Keratinocyte (primary cell): ENCODE data around the gene KCTD2. TPM values are rescaled to one million over a fixed set of nuclear protein-coding genes. Genes with fewer than 3 reads are reported as not detected.

Experiments used
- DNase-seq: peaks from one replicate; pipeline ENCODE4 v3.0.0-alpha.2; 2011; ENCODE audit warnings: low read depth, missing footprints, low spot score
- FAIRE-seq: peaks from 2 replicates; lab custom pipeline; 2011; peaks lifted over from hg19 to GRCh38; lab: Jason Lieb, UNC
- H2AFZ ChIP-seq: 2 replicates; pipeline ENCODE4 v1.6.0; 2012; ENCODE audit warnings: low read length, control low read depth, inconsistent platforms; ENCODE audit not compliant: control insufficient read depth
- H3K27ac ChIP-seq: 2 replicates; pipeline ENCODE4 v1.5.1; 2011; ENCODE audit warnings: low read length; ENCODE audit not compliant: control insufficient read depth, insufficient read depth
- H3K27me3 ChIP-seq: 3 replicates; pipeline ENCODE4 v1.6.0; 2011; ENCODE audit warnings: low read length; ENCODE audit not compliant: control insufficient read depth, insufficient read depth; ENCODE audit errors: extremely low read depth
- H3K36me3 ChIP-seq, 2 experiments: 2 replicates in 1 of 2; 3 replicates in 1 of 2; pipeline ENCODE4 v1.5.1; 2011; ENCODE audit warnings: low read length in 2 of 2, mild to moderate bottlenecking in 1 of 2; ENCODE audit not compliant: control insufficient read depth in 2 of 2, insufficient read depth in 2 of 2; ENCODE audit errors: extremely low read depth in 1 of 2
- H3K4me1 ChIP-seq: 3 replicates; pipeline ENCODE4 v1.5.1; 2011; ENCODE audit warnings: low read length; ENCODE audit not compliant: control insufficient read depth, insufficient read depth; ENCODE audit errors: extremely low read depth
- H3K4me2 ChIP-seq: 3 replicates; pipeline ENCODE4 v1.6.0; 2011; ENCODE audit warnings: low read depth, low read length; ENCODE audit not compliant: control insufficient read depth, insufficient read depth; ENCODE audit errors: extremely low read depth
- H3K4me3 ChIP-seq, 3 experiments: fragments of 200-600 bp in 1 of 3; sonication (generic) in 1 of 3; 2 replicates in 2 of 3; 3 replicates in 1 of 3; pipeline ENCODE4 v1.5.1; 2011 to 2016; ENCODE audit warnings: low read length in 3 of 3, mild to moderate bottlenecking in 3 of 3, control low read depth in 2 of 3, inconsistent platforms in 1 of 3, low read depth in 1 of 3, mixed read lengths in 1 of 3, mixed run types in 1 of 3, moderate library complexity in 1 of 3; ENCODE audit not compliant: control insufficient read depth in 2 of 3, insufficient read depth in 2 of 3; ENCODE audit errors: extremely low read depth in 1 of 3
- H3K79me2 ChIP-seq: 2 replicates; pipeline ENCODE4 v1.6.0; 2012; ENCODE audit warnings: low read length; ENCODE audit not compliant: control insufficient read depth, insufficient read depth
- H3K9ac ChIP-seq: 3 replicates; pipeline ENCODE4 v1.6.0; 2011; ENCODE audit warnings: low read length; ENCODE audit not compliant: control insufficient read depth, insufficient read depth; ENCODE audit errors: extremely low read depth
- H3K9me1 ChIP-seq: 3 replicates; pipeline ENCODE4 v1.6.0; 2011; ENCODE audit warnings: low read length; ENCODE audit not compliant: control insufficient read depth, insufficient read depth; ENCODE audit errors: extremely low read depth
- H3K9me3 ChIP-seq: 2 replicates; pipeline ENCODE4 v1.5.1; 2012; ENCODE audit warnings: low read depth, low read length; ENCODE audit not compliant: control insufficient read depth
- H4K20me1 ChIP-seq: 3 replicates; pipeline ENCODE4 v1.6.0; 2011; ENCODE audit warnings: low read length; ENCODE audit not compliant: control insufficient read depth, insufficient read depth; ENCODE audit errors: extremely low read depth
- EZH2 ChIP-seq: IDR thresholded peaks from one replicate; pipeline ENCODE4 v1.6.1; 2012; ENCODE audit warnings: inconsistent platforms, mild to moderate bottlenecking, low read length, moderate library complexity
- dilution Hi-C: fragments of 300-500 bp; cut with MboI; formaldehyde crosslinking; loops from one replicate; pipeline ENCODE4 v1.7.0; 2020; ENCODE audit warnings: low sequenced_read_pairs; ENCODE audit not compliant: extremely low pct_ligation_motif_present
- polyA plus RNA-seq, 5 experiments: library from polyadenylated mRNA; depleted of rRNA in 3 of 5; stranded (reverse) in 3 of 5; stranded (forward) in 1 of 5; unstranded in 1 of 5; fragments of >200 nt; gene quantifications; 1 replicate in 1 of 5; 2 replicates in 3 of 5; 3 replicates in 1 of 5; pipeline versions ENCODE4 v1.2.1 to v1.2.3, GENCODE V29; 2011 to 2012; ENCODE audit warnings: missing spikeins in 2 of 5, low read depth in 1 of 5, low replicate concordance in 1 of 5
- TF ChIP-seq, protein P1 (sequence below), 3 experiments: IDR thresholded peaks in 1 of 3; conservative IDR thresholded peaks in 1 of 3; optimal IDR thresholded peaks in 1 of 3; 2 replicates in 2 of 3; 3 replicates in 1 of 3; pipeline versions ENCODE3 to v1.5.1; 2011; ENCODE audit warnings: low read length in 3 of 3, mild to moderate bottlenecking in 3 of 3, moderate library complexity in 2 of 3, control low read depth in 1 of 3, inconsistent platforms in 1 of 3; ENCODE audit not compliant: insufficient read depth in 2 of 3; ENCODE audit errors: extremely low read depth in 1 of 3

The KCTD2 gene
- polyA plus RNA-seq, 1 donor (not counting 4 experiments of a cell fraction or from before 2014, with no cell fraction given): 20.7 TPM

DNA sequence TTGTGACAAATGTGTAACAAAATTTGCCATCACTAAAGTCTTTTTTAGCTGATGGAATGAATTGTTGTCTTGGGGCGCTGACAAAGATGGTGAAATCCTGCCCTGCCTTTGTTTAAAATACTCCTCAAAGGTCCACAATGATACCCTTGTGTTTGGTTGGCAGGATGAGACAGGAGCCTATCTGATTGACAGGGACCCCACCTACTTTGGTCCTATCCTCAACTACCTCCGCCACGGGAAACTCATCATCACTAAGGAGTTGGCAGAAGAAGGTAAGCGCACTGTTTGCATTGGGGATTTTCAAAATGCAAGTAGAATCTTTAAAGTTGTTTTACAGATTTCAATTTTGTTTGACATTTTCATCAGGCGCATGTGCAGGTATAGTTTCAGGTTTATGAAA is 2.0 kb downstream of the KCTD2 start:
- H3K4me2 ChIP-seq: peak overlapping the region; percentile 87
- no peak overlapping the region for H2AFZ ChIP-seq
- H3K9me1 ChIP-seq: no peaks in the 10 kb centered on the region
- H3K9me3 ChIP-seq: no peaks in the 10 kb centered on the region
- peaks cover 18% of the 10 kb centered on the region for H3K79me2 ChIP-seq
- no peak overlapping the region for H3K4me3 ChIP-seq
- TF ChIP-seq EZH2: no peak
- TF ChIP-seq, protein P1, sequence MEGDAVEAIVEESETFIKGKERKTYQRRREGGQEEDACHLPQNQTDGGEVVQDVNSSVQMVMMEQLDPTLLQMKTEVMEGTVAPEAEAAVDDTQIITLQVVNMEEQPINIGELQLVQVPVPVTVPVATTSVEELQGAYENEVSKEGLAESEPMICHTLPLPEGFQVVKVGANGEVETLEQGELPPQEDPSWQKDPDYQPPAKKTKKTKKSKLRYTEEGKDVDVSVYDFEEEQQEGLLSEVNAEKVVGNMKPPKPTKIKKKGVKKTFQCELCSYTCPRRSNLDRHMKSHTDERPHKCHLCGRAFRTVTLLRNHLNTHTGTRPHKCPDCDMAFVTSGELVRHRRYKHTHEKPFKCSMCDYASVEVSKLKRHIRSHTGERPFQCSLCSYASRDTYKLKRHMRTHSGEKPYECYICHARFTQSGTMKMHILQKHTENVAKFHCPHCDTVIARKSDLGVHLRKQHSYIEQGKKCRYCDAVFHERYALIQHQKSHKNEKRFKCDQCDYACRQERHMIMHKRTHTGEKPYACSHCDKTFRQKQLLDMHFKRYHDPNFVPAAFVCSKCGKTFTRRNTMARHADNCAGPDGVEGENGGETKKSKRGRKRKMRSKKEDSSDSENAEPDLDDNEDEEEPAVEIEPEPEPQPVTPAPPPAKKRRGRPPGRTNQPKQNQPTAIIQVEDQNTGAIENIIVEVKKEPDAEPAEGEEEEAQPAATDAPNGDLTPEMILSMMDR (optimal IDR thresholded peaks at IDR 0.05 in 1 of 3, IDR thresholded peaks at IDR 0.05 in 1 of 3, conservative IDR thresholded peaks at IDR 0.05 in 1 of 3; ENCODE audit: extremely low read depth in 1 of 3, insufficient read depth in 2 of 3, low read length in 3 of 3): no peak
- peaks cover 10 to 18% of the 10 kb centered on the region in 2 experiments for H3K36me3 ChIP-seq
- H3K27ac ChIP-seq: no peak overlapping the region
- no peaks in the 10 kb centered on the region for H4K20me1 ChIP-seq
- FAIRE-seq (no peak), DNase-seq (no peak)
- H3K4me1 ChIP-seq: peaks cover 14% of the 10 kb centered on the region
- dilution Hi-C loops: no loop called here
- H3K9ac ChIP-seq: no peak overlapping the region
- H3K27me3 ChIP-seq: no peaks in the 10 kb centered on the region

DNA sequence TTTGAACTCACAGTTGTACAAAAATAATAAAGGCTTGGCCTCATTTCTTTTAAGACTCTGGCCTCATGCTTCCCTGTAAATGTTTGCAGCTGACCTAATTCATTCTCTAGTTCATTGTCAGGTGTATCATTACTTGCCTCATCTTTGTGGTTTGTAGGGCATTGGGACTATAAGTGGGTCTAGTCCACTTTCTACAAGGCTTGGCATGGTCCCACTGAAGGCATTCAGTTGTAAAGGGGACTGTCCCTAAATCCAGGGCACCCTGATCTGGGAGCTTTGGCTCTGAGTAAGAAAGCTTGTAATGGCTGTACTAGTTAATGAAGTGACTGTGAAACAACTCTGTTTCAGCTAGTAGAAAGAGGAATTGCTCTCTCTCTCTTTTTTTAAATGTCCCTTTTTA is 2.7 kb downstream of the KCTD2 start:
- Histone ChIP-seq H3K4me2 (no peak overlapping the region), H4K20me1 (no peaks in the 10 kb centered on the region), H3K9ac (no peak overlapping the region), H3K27me3 (no peaks in the 10 kb centered on the region), H3K27ac (no peak overlapping the region), H3K4me3 (no peak overlapping the region), H3K9me1 (no peaks in the 10 kb centered on the region), H3K36me3 (peaks cover 10 to 22% of the 10 kb centered on the region in 2 experiments), H2AFZ (no peak overlapping the region), H3K79me2 (peaks cover 16% of the 10 kb centered on the region), H3K4me1 (peaks cover 14% of the 10 kb centered on the region), H3K9me3 (no peaks in the 10 kb centered on the region)
- TF ChIP-seq, protein P1 (optimal IDR thresholded peaks at IDR 0.05 in 1 of 3, IDR thresholded peaks at IDR 0.05 in 1 of 3, conservative IDR thresholded peaks at IDR 0.05 in 1 of 3; ENCODE audit: extremely low read depth in 1 of 3, insufficient read depth in 2 of 3, low read length in 3 of 3): no peak
- no peak for TF ChIP-seq EZH2
- DNase-seq: no peak
- dilution Hi-C loops: no loop called here
- FAIRE-seq: no peak
